GM21619 (cell line): ENCODE data around the gene DGKI.

Experiments used
- ATAC-seq: cut with Tn5 transposase; IDR thresholded peaks from one replicate; pipeline ENCODE4 v1.9.1; 2021; ENCODE audit not compliant: unreplicated experiment

Gene DGKI

GRCh38 chr7:137658190-137658900, 188.4 kb downstream of the DGKI start:
- no peak for ATAC-seq

GRCh38 chr7:137657476-137658189, 189.1 kb downstream of the DGKI start:
- ATAC-seq, result no peak

- ATAC-seq, result no peak
Measured at GRCh38 chr7:137656850-137657232, 189.9 kb downstream of the DGKI start.

GRCh38 chr7:137656227-137656849, 190.4 kb downstream of the DGKI start:
- ATAC-seq, result peak; percentile 78

GRCh38 chr7:137655804-137656203, 191.0 kb downstream of the DGKI start:
- no peak for ATAC-seq

GRCh38 chr7:137652721-137653120, 194.1 kb downstream of the DGKI start:
- ATAC-seq, result no peak

- ATAC-seq, result no peak
Measured at GRCh38 chr7:137647905-137648565, 198.7 kb downstream of the DGKI start.

GRCh38 chr7:137642472-137642871, 204.3 kb downstream of the DGKI start:
- no peak for ATAC-seq

GRCh38 chr7:137642031-137642430, 204.7 kb downstream of the DGKI start:
- no peak for ATAC-seq

GRCh38 chr7:137636376-137636775, 210.4 kb downstream of the DGKI start:
- ATAC-seq, result no peak

- ATAC-seq, result no peak
Measured at GRCh38 chr7:137635874-137636273, 210.9 kb downstream of the DGKI start.

GRCh38 chr7:137635132-137635531, 211.6 kb downstream of the DGKI start:
- no peak for ATAC-seq

- no peak for ATAC-seq
Measured at GRCh38 chr7:137634356-137634755, 212.4 kb downstream of the DGKI start.

GRCh38 chr7:137633133-137633532, 213.6 kb downstream of the DGKI start:
- ATAC-seq, result no peak

GRCh38 chr7:137628216-137628615, 218.6 kb downstream of the DGKI start:
- no peak for ATAC-seq

- peak; percentile 82 for ATAC-seq
Measured at GRCh38 chr7:137626469-137627067, 220.2 kb downstream of the DGKI start.

GRCh38 chr7:137625197-137625596, 221.6 kb downstream of the DGKI start:
- no peak for ATAC-seq

- ATAC-seq, result no peak
Measured at GRCh38 chr7:137619181-137619580, 227.6 kb downstream of the DGKI start.

GRCh38 chr7:137618748-137619147, 228.0 kb downstream of the DGKI start:
- no peak for ATAC-seq

- ATAC-seq, result no peak
Measured at GRCh38 chr7:137613006-137613525, 233.7 kb downstream of the DGKI start.

GRCh38 chr7:137611606-137612005, 235.2 kb downstream of the DGKI start:
- no peak for ATAC-seq
